Urinary bladder (tissue), 4 donors: ENCODE measurements around the gene ERCC4. TPM values are rescaled to one million over a fixed set of nuclear protein-coding genes. Genes with fewer than 3 reads are reported as not detected.
"Not testable (repeated sequence)": the region's sequence is repeated elsewhere in the genome, so short reads cannot be mapped to it uniquely, and the experiment has no call there.

Experiments
- DNase-seq: peaks from one replicate; pipeline ENCODE4 v3.0.0-alpha.2; 2015; ENCODE audit errors: extremely low spot score
- H3K27ac ChIP-seq: one replicate; pipeline ENCODE4 v1.5.1; 2013; ENCODE audit warnings: low read depth, mild to moderate bottlenecking, moderate library complexity
- H3K36me3 ChIP-seq: one replicate; pipeline ENCODE4 v1.6.1; 2013; ENCODE audit warnings: mild to moderate bottlenecking, moderate library complexity; ENCODE audit not compliant: insufficient read depth
- H3K4me1 ChIP-seq: one replicate; pipeline ENCODE4 v1.6.1; 2013; ENCODE audit warnings: mild to moderate bottlenecking, moderate library complexity; ENCODE audit not compliant: insufficient read depth
- H3K4me3 ChIP-seq: one replicate; pipeline ENCODE4 v1.5.1; 2013; ENCODE audit warnings: low read depth, low read length
- WGBS: extraction: QIAGEN DNeasy Blood & Tissue Kit; methylation state at CpG from one replicate; pipeline ENCODE4 v1.1.7; 2013; 5-methylcytosine and 5-hydroxymethylcytosine counted together
- polyA plus RNA-seq: library from polyadenylated mRNA; stranded (reverse); fragments of 200-250 nt; gene quantifications from one replicate; pipeline ENCODE4 v1.2.3, GENCODE V29; 2013
- total RNA-seq: library from RNA; depleted of rRNA; stranded (reverse); fragments of >200 nt; gene quantifications from one replicate; pipeline ENCODE4 v1.2.3, GENCODE V29; 2014
- donor health status: healthy with polysubstance abuse.
- donor health status: healthy.

Gene ERCC4
- 18.4 TPM for total RNA-seq
- polyA plus RNA-seq = 5.2 TPM

DNA sequence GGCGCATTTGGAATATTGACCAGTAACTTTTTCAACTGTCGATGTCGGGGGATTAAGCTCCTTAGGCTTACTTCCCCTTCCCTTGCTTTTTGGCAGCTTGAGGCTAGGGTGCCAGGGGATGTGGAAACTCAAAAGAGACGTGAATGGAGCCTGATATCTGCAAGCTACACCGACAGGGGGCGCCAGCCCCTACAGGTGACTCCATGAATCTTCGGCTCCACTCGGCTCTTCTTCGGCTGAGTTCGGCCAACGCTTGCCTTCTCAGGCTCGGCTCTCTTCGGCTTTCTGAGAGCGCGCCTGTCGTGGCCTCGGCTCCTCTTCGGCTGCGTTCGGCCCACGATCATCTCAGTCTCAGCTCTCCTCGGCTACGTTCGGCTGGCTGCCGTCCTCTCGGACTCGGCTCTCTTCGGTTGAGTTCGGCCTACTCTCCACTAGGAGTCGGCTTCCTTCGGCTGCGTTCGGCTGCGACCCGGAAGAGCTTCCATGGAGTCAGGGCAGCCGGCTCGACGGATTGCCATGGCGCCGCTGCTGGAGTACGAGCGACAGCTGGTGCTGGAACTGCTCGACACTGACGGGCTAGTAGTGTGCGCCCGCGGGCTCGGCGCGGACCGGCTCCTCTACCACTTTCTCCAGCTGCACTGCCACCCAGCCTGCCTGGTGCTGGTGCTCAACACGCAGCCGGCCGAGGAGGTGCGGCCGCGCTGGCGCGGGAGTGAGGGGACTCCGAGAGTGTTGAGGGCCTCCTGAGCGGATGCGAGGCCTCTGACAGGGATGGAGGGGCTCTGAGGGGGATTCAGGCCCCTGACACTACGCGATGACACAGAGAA is at the start of gene ERCC4:
Gene ERCC4 (plus strand): TSS at position 472 of the 827 bp plus-strand sequence. CDS start 12 bp downstream, at position 484.
- no peaks in the 10 kb centered on the region for H3K4me1 ChIP-seq
- no peaks in the 10 kb centered on the region for H3K36me3 ChIP-seq
- peak within 1 kb of the TSS; percentile 65 for H3K4me3 ChIP-seq
- under 1% methylated on average over 64 of the region's 64 CpGs for WGBS
- peak; percentile 99 for DNase-seq
- no peak within 1 kb of the TSS for H3K27ac ChIP-seq

DNA sequence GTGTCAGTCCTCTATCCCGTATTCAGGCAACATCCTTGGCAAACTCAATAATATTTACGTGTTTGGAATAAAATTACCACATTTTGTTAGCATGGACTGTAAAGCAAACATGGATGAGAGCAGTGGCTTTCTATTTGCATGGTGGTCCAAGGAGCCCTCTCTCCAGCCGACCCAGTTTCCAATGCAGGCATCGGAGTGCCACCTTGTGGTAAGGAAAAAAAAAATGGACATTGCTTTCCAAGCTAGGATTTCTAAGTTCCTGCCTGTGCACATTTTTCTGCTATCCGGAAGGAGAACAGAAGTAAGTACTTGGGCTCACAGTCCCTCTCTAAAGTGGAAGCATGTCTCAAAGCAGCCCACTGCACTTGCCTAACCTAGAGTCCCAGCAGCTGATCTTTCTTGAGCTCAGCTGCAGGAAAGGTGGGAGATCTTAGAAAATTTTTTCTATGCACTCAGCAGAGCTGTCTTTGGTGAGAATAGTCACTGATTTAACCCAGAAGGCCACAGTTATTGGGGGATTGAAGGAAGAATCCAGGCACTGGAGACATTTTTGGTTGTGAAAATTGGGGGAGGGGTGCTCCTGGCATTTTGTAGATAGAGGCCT is 46.0 kb upstream of the ERCC4 start:
- Histone ChIP-seq H3K4me1 (no peaks in the 10 kb centered on the region), H3K4me3 (no peak overlapping the region), H3K27ac (no peak overlapping the region), H3K36me3 (no peaks in the 10 kb centered on the region)
- 13% methylated on average over 5 of the region's 5 CpGs for WGBS
- DNase-seq = no peak

DNA sequence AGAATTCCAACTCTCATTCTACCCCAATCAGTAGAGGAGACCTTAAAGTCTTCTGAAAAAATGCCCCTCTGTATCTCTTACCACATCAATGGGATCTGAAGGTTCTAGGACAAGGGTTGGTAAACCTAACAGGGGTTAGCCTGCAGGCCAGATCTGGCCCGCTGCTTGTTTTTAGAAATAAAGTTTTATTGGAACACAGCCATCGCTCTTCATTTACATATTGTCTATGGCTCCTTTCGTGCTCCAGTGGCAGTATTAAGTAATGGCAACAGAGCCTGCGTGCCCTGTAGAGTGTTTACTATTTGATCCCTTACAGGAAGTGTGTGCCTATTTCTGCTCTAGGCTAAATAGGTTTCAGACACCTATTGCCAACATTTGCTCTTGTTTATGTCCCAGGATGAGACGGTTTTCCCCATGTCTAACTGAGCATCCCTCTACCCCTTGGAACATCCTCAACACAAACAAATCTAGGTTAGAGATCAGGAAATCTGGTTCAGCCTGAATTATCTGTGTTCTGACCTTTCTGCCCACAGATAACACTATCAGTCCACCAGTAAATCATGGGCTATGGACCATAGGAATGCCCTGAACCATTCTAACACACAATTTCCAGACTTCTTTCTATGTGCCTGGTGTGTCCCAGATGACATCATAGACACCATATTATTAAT is 44.2 kb upstream of the ERCC4 start:
- Histone ChIP-seq H3K27ac (no peak overlapping the region), H3K36me3 (no peaks in the 10 kb centered on the region), H3K4me1 (no peaks in the 10 kb centered on the region), H3K4me3 (no peak overlapping the region)
- 76% methylated on average over 5 of the region's 5 CpGs for WGBS
- no peak for DNase-seq

DNA sequence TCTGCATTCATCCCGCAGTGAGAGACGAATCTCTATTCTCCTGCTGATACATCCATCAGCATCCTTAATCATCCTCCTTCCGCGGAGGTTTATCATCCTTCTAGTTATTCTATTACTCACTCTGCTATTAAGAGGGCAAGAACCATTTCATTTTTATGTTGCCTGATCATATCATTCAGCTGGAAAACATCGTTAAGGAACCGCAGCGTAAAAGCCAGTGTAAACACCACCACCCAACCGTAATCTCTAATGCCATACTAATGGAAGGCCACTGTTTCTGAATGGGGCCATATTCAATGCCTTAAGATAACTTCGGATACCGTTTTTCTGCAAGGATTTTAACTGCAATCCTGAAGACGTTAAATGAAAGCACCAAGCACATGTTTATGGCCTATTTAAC is 36.7 kb upstream of the ERCC4 start:
- no peak for DNase-seq
- no peak overlapping the region for H3K4me3 ChIP-seq
- no peak overlapping the region for H3K27ac ChIP-seq
- H3K4me1 ChIP-seq = no peaks in the 10 kb centered on the region
- H3K36me3 ChIP-seq = no peaks in the 10 kb centered on the region
- 70% methylated on average over 11 of the region's 11 CpGs for WGBS

GRCh38 chr16:13883881-13884280 is 36.1 kb upstream of the ERCC4 start:
- WGBS = 26% methylated on average over 3 of the region's 3 CpGs

GRCh38 chr16:13885700-13886099 is 34.3 kb upstream of the ERCC4 start:
- Histone ChIP-seq H3K4me1 (no peaks in the 10 kb centered on the region), H3K4me3 (no peak overlapping the region), H3K36me3 (no peaks in the 10 kb centered on the region), H3K27ac (no peak overlapping the region)
- WGBS = 57% methylated on average over 6 of the region's 6 CpGs
- no peak for DNase-seq

More at GRCh38 chr16:13883881-13884280, 36.1 kb upstream of the ERCC4 start:
- Histone ChIP-seq H3K36me3 (no peaks in the 10 kb centered on the region), H3K4me1 (no peaks in the 10 kb centered on the region), H3K27ac (no peak overlapping the region), H3K4me3 (no peak overlapping the region)
- no peak for DNase-seq

DNA sequence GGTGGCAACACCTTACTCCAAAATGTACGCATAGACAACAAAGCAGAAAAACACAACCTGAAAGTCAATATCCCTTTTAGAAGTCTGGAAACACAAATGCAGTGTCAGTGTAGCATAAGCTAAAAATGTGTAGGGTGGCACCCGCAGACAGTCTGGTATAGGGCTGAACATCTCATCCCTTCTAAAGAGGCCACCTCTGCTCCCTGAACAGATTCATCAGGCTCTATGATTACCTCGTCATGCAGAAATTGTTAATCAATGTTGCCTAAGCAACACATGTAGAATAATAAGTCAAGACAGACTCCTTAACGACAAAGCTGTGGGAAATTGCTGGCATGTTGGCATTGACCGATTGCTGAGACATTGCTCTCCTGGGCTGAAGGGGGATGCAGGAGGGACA is 33.3 kb upstream of the ERCC4 start:
- 89% methylated on average over 5 of the region's 5 CpGs for WGBS
- H3K4me3 ChIP-seq = no peak overlapping the region
- DNase-seq = no peak
- H3K27ac ChIP-seq = no peak overlapping the region
- H3K4me1 ChIP-seq = no peaks in the 10 kb centered on the region
- no peaks in the 10 kb centered on the region for H3K36me3 ChIP-seq

DNA sequence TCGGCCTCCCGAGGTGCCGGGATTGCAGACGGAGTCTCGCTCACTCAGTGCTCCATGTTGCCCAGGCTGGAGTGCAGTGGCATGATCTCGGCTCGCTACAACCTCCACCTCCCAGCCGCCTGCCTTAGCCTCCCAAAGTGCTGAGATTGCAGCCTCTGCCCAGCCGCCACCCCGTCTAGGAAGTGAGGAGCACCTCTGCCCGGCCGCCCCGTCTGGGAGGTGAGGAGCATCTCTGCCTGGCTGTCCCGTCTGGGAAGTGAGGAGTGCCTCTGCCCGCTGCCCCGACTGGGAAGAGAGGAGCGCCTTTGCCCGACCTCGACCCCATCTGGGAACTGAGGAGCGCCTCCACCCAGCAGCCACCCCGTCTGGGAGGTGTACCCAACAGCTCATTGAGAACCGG is 30.6 kb upstream of the ERCC4 start:
- H3K36me3 ChIP-seq, H3K27ac ChIP-seq, H3K4me3 ChIP-seq, H3K4me1 ChIP-seq, DNase-seq: not testable (repeated sequence)
- WGBS = 88% methylated on average over 22 of the region's 22 CpGs

DNA sequence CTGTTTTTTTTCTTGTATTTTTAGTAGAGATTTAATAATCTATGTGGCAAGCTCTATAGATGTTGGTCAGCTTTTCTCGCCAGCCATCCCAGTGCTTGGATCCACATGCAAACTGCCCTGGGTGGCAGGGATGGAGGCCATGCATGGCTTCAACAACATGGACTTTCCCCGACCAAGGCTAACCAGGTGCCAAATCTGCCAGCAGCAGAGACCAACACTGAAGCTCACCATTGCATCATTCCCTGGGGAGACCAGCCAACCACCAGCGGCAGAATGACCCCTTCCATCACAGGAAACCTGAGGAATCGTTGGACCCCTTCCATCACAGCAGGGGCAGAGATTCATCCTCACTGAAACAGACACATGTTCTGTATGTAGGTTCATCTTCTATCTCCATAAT is 27.7 kb upstream of the ERCC4 start:
- Histone ChIP-seq H3K4me1 (no peaks in the 10 kb centered on the region), H3K27ac (no peak overlapping the region), H3K36me3 (no peaks in the 10 kb centered on the region), H3K4me3 (no peak overlapping the region)
- no peak for DNase-seq
- 59% methylated on average over 4 of the region's 4 CpGs for WGBS

DNA sequence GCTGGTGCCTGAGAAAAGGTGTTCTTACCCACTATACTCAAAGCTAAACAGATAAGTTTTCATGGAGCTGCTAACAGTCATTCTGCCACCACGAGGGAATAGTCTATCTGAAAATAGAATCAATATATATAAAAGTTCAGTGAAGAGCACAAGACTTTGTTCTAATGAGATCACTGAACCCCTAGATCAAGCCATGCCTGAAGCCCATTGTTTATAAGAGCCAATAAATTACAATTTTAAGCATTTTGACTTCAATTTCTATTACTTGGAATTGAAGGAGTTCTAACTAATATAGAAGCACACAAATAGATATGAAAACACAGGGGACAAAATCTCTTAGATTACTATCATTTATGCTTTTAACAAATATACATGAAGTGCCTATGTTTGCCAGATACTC is 24.4 kb upstream of the ERCC4 start:
- WGBS = 65% methylated on average over 1 of the region's 1 CpG
- H3K4me1 ChIP-seq = no peaks in the 10 kb centered on the region
- H3K4me3 ChIP-seq = no peak overlapping the region
- no peak overlapping the region for H3K27ac ChIP-seq
- no peaks in the 10 kb centered on the region for H3K36me3 ChIP-seq
- no peak for DNase-seq

DNA sequence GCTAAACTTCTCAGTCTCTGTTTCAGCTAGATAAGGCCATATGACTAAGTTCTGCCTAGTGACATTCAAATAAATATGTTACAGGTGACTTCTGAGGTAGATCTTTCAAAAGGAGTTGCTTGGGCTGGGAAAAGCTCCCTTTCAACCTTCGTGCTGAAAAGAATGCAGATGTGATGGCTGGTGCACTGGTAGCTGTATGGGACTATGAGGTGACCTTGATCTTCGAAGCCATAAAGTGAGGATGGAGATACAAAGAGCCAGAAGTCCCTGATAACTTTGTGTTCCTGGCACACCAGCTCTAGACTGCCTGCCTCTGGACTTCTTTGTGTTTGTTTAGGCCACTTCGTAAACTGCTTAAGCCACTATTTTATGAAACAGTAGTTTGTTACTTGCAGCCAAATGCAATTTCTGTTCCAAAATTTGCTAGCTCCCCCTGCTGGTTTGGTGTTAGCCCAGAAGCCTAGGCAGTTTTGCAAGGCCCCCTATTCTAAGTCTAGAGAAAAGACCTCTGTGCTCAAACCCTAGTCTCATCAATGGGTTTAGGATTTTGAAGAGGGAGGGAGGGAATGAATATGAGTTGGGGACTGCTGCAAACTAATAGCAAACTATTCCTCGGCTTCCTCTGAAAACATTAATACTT is 23.3 kb upstream of the ERCC4 start:
- 78% methylated on average over 4 of the region's 4 CpGs for WGBS
- Histone ChIP-seq H3K36me3 (no peaks in the 10 kb centered on the region), H3K4me1 (no peaks in the 10 kb centered on the region), H3K27ac (no peak overlapping the region), H3K4me3 (no peak overlapping the region)
- no peak for DNase-seq

DNA sequence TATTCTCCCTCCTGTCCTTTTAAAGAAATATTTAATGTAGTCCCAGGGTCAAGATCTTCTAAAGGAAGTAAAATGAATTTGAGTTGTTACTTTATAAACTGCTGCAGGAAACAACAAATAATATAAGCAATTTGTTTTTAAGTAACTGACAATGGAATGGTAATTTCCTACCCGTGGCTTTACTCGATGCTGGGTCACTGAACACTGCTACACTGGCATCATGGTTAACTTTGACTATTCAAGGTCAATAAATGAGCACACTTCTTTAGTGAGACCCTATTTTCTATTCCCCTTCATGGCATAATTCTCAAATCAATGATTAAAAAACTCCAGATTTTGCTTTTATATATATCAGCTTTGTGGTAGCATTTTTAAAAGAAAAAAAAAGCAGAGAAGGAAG is 22.1 kb upstream of the ERCC4 start:
- Histone ChIP-seq H3K4me3 (no peak overlapping the region), H3K4me1 (no peaks in the 10 kb centered on the region), H3K27ac (no peak overlapping the region), H3K36me3 (no peaks in the 10 kb centered on the region)
- no peak for DNase-seq
- 76% methylated on average over 2 of the region's 2 CpGs for WGBS

GRCh38 chr16:13898233-13898632 is 21.7 kb upstream of the ERCC4 start:
- Histone ChIP-seq H3K36me3 (no peaks in the 10 kb centered on the region), H3K27ac (no peak overlapping the region), H3K4me1 (no peaks in the 10 kb centered on the region), H3K4me3 (no peak overlapping the region)
- WGBS = 75% methylated on average over 3 of the region's 3 CpGs
- DNase-seq = no peak
